Measurements from ENCODE around the gene BPIFB6.

BPIFB6 gene

GRCh38 chr20:33002087-33002808 is 29.2 kb upstream of the BPIFB6 start:
- no peak for DNase-seq (ENCODE audit: low read depth)

DNA sequence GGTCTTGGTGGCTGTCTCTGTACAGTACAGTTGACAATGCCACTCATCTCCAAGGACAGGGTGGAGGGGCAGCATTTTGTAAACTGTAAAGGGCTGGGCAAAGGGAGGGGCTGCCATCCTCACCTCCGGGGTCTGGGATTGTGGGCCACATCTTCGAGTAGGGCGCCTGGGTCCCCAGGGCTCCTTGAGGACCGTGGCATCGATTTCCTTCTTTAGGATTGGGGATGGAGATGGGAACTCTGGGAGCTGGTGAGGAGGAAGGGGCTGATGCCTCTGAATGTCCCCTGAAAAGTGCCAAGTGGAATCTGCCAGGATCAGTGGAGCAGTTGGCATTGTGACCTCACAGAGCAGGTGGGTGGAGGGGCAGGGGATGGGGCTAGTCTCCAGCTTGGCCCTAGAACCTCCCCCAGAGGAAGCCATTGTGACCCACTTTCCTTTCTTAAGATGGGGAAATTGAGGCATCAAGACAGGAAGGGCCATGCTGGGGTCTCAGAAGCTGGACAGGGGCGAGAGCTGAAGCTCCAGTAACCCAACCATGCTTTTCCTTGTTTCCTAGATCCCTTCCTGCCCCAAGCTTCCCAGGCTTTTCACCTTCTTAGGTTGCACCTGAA is 27.2 kb upstream of the BPIFB6 start, which contains the start of gene SUN5:
SUN5 (minus strand) TSS at position 293 of the 611 bp plus-strand sequence; CDS start at position 200, 93 bp downstream.
- DNase-seq (ENCODE audit: low read depth): no peak

DNA sequence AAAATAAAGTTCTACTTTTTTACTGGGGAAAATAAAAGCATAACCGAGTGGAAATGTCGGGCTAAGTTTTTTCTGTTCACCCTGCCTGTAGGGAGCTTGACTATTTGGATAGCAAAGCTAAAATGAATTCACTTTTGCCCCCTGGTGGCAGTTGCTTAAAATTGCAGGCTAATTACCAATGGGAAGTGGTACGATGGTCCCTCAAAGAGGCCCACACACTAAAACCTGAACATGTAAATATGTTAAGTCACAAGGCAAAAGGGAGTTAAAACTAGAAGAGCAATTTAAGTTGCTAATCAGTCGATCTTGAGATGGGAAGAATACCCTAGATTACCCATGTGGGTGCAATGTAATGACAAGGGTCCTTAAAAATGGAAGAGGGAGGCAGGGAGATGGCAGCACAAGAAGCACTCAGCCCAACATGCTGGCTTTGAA is 26.3 kb upstream of the BPIFB6 start:
- DNase-seq (ENCODE audit: low read depth): no peak

GRCh38 chr20:33005908-33006775 is 25.3 kb upstream of the BPIFB6 start:
- DNase-seq (ENCODE audit: low read depth): no peak

- DNase-seq (ENCODE audit: low read depth): no peak
These were observed 24.6 kb upstream of the BPIFB6 start for GRCh38 chr20:33006776-33007375.

GRCh38 chr20:33007376-33008335 is 23.8 kb upstream of the BPIFB6 start, which contains the start of gene BPIFB2:
Gene BPIFB2, plus strand, starts transcription at chr20:33007704. Its CDS starts 871 bp downstream, at chr20:33008575.
- DNase-seq (ENCODE audit: low read depth): no peak

- no peak for DNase-seq (ENCODE audit: low read depth)
These were observed 22.9 kb upstream of the BPIFB6 start for GRCh38 chr20:33008336-33009213.

DNA sequence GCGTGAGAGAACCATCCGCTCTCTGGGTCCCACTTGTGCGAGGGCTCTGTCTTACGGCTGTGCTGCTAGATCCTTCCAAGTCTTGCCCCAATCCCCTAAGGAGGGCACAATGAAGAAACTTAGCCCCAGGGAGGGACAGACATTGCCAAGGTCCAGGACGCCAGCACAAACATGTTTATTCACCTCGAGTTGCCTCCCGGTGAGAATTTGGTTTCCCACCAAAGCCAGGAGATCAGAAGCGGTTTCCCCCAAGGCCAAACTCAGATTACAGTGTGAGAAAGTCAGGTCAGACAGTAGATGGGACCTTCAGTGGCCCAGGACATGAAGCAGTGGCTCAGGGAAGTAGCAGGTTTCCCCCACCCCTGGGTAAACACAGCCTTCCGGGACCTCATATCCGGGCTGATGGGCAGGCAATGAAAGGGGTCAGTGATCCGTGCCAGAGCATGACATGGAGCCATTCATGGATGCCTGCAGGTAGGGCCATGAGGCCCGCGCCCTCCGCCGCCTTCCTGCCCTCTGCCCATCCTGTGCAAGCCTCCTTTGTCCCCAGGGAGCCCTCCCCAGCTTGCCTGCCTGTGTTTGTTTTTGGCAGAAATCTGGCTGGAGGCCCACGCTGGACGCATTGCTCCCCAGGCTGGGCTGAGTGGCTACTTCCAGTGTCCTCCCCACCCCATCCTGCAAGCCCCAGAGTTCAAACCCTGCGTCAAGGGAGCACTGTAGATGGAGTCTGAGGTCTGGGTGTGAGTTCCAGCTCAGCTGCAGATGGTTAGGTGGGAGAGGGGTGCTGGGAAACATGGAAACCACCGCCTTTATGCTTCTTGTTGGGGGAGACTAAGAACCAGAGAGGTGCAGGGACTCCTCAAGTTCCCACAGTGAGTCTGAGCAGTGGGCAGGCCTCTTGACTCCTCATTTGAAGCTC is 22.0 kb upstream of the BPIFB6 start:
- DNase-seq (ENCODE audit: low read depth): no peak

DNA sequence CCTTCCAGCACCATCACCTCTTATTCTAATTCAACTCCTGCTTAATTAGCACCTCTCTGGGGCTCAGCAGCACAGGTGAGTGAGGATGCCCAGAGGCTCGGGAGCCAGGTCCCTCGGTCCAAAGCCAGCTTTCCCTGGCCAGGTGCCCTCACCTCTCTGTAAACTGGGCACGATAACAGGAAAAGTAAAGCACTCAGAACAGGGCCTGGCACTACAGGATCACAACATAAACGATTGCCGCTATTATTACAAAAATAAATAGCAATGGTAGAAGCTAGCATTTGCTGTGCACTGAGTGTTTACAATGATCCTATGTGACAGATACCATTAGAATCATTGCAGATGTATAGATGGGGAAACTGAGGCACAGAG is 21.3 kb upstream of the BPIFB6 start:
- no peak for DNase-seq (ENCODE audit: low read depth)

DNA sequence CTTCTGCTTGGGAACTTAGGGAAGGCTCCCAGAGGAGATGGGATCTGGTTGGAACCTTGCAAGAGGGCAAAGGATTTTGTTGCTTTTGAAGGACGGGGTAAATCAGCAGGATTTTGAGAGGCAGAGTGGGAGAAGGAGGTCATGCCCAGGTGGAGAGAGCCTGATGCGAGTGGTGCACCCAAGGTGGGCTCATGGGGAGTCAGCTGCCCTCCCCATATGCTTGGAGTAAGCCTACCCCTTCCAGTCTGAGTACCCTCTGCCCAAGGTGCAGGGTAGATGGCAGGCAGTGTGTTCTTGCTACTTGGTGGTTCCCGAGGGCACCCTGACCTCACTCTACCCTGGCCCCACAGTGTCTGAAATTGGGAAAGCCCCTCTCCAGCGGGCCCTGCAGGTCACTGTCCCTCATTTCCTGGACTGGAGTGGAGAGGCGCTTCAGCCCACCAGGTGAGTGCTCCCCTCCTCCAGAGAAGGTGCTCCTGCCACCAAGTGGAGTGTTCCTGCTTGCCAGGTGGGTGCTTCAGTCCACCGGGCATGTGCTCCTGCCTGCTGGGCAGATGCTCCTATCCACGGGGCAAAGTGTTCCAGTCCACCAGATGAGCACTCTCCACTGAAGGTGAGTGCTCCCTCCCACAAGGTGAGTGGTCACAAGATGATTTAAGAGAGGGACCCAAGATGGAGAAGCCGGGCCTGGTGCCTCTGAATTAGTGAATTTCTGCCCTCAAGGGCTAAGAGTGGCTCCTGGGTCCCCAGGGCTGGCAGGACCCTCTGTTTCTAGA is 20.6 kb upstream of the BPIFB6 start:
- DNase-seq (ENCODE audit: low read depth): no peak

DNA sequence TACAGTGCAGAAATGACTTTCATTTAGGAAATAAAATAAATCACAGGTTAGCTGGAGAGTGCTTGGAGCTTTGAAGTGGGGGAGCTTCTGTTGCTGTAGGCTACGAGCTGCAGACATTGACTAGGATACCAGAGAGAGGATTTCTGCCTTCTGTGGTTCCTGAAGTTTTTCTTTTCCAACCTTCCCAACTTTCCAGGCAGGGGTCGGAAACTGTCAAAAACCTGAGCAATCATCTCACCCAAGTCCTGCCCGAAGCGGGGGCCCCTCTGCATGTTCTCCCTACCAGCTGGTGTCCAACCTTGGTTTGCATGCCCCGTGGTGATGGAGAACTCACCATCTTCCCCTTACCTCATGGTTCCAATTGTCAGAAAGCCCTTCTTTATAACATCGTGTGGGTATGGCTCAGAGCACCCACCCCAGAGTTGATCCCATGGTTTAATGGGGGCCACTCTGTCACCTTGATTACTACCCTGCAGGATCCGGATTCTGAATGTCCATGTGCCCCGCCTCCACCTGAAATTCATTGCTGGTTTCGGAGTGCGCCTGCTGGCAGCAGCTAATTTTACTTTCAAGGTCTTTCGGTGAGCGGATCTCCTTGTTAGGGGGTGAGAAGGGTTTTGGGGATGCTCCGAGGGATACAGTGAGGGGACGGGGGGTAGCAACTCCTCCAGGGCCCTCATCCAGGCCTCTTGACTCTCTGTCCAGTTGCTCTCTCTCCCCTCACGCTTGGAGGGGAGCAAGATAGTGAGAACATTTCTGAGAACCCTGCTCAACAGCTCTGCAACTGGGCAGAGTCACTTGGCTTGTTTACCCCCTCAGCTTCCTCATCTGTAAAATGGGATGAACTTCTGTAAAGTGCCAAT is 18.9 kb upstream of the BPIFB6 start:
- DNase-seq (ENCODE audit: low read depth): no peak

DNA sequence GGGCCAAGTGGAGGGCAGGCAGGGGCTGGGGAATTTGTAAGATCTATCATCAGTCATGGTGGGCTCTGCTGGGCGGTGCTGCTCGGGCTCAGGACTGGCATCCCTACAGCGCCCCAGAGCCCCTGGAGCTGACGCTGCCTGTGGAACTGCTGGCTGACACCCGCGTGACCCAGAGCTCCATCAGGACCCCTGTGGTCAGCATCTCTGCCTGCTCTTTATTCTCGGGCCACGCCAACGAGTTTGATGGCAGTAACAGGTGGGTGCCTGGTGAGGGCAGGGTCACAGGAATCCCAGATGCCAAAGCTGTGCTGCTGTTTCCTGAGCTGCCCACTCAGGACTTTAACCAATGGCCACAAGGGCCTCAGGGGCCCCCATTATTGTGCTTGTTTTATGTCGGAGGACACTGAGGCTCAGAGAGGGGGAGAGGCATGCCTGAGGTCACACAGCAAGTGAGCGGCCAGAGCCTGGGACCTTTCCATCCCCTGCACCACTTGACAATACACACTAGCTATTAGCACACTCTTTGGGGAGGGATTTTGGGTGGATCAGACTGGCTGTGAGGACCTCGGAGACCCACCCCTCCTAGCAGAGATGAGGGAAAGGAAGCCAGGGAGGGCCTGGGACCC is 17.6 kb upstream of the BPIFB6 start:
- DNase-seq (ENCODE audit: low read depth): no peak

GRCh38 chr20:33014336-33015113 is 16.9 kb upstream of the BPIFB6 start:
- no peak for DNase-seq (ENCODE audit: low read depth)

DNA sequence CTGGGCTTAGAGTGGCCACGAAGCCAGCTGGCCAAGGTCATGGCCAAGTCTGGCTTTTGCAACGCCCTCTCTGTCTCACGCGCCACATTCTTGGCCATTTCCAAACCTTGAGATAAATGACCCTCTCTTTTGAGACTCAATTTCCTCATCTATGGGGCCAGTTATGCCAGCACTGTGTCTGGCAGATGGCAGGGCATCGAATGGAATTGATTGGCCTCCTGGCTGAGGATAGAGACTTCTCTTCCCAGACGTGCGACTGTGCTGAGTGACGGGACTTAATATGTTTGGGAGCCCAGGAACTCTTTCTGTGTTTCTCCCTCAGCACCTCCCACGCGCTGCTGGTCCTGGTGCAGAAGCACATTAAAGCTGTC is 16.3 kb upstream of the BPIFB6 start:
- DNase-seq (ENCODE audit: low read depth): no peak

DNA sequence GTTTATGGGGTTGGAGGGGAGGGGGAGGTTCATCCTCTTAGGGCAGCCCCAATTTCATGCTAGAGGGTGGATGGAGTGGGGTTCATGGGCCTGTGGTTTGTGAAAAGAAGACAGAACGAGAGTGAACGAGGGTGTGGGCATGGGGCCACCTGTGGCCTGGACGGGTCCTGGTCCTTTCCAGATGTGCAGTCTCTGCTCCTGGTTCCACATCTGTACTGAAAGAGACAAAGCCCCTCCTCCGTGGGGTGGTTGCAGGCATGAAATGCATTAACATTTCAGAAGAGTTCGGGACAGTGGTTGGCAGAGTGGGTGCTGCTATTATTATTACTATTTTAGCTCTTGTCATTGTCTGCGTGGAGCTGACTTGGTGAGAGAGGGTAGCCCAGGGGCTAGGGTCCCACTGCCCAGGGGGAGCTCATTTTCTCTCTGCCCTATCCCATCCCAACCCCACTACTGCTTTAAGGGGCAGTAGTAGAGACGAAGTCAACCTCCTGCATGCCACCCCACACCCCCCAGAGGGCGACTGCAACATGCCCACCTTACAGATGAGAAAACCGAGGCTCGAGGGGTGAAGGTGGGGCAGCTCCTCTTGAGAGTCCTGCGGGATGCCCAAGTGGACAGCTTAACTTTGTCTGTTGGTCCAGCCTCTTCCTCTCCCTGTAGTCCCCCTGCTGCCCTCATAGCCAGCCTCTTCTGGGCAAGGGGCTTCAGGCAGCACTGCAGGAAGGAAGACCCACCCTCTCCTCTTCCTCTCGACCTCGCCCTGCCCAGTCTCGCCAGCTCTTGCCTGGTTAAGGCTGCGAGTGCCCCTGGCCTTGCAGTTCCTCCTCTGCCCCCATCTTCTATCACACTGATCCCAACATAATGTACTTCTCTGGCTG is 15.5 kb upstream of the BPIFB6 start:
- DNase-seq (ENCODE audit: low read depth): no peak

Data from activated T-helper 1 cell treated with Interleukin-2 at 50 U/mL for 16 hours (primary cell).